HG03103 (cell line): Measurements from ENCODE around the gene C14orf119.

ENCODE experiments used
- ATAC-seq: cut with Tn5 transposase; IDR thresholded peaks from one replicate; pipeline ENCODE4 v1.9.1; 2021; ENCODE audit warnings: low read depth; ENCODE audit not compliant: unreplicated experiment

C14orf119 gene

DNA sequence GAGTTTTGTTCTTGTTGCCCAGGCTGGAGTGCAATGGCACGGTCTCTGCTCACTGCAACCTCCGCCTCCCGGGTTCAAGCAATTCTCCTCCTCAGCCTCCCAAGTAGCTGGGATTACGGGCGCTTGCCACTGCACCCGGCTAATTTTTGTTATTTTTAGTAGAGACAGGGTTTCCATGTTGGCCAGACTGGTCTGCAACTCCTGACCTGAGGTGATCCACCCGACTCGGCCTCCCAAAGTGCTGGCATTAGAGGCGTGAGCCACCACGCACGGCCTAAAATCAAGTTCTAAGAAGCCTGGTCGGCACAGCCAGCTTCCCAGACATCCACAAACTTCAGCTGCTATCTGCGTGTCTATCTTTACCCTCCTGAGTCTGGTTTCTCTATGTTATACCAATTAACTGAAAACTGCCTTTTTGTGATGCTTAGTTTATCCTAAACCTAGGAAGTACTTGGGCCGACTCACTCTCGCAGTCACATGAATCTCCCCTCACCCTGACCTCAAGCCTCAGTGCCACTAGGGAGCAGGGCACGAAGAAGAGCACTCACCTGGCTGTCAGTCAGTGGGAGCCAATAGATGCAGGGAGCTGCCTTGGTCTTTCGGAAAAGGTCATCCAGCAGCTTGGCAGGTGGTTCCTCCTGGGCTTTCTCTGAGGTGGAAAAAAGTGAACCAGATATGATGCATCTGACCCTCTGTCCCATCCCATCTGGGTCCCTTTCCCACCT is 34.6 kb upstream of the C14orf119 start:
- no peak for ATAC-seq

DNA sequence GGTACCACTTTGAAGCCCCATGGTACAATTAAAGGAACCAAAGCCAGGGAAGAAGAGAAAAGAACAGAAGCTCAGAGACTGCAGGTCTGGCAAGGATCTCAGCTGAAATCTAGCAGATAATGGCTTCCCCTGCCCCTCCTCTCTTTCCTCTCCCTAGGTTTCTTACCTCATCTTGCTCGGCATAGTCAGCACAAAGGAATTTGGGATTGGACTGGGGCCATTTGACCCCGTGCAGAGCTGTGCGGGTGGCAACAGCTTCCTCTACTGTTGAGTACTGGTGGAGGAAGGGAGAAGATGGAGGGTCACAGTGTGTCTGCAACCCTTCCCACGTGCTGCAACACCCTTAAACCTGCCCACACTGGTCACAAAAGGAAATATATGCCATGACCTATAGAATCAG is 33.3 kb upstream of the C14orf119 start:
- ATAC-seq: no peak

GRCh38 chr14:23063601-23064000 is 31.7 kb upstream of the C14orf119 start:
- ATAC-seq: no peak

GRCh38 chr14:23066368-23066767 is 28.9 kb upstream of the C14orf119 start:
- no peak for ATAC-seq

DNA sequence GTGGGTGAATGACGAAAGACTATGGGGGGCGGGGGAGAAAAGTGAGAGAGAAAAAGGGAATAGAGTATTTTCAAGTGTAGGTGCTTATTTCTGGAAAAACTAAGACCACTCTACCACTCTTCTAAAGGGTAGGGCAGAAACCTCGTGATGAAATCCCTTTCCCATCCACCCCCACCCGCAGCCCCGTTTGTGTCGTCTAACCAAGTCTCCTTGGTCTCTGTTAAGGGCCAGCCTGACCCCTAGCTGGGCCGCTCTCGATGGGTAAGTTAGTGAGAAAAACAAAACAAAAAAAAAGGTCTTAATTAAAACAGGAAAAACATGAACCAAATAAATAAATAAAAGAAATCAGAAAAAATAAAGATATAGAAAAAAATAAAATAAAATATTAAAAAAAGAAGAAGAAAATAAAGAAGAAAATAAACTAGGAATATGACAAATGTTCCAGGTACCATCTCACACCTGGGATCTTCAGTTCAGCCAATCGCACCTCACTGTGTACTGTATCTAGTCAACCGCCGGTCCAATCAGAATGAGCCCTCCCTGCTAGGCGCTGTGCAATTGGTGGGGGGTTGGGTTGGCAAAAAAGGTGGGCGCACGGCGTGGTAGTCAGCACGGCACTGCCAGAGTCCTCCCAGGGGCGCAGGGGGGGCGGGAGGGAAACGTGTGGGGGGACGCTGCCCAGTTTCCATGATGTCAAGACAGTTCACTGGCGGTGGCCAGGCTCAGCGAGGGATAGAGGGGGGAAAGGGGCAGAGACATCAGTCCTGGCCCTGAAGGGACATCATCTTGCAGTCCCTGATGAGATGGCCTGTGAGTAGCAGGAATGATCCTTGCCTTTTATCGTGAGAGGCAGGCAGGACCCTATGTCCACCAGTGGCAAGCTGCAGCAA is 28.2 kb upstream of the C14orf119 start:
- ATAC-seq: no peak

DNA sequence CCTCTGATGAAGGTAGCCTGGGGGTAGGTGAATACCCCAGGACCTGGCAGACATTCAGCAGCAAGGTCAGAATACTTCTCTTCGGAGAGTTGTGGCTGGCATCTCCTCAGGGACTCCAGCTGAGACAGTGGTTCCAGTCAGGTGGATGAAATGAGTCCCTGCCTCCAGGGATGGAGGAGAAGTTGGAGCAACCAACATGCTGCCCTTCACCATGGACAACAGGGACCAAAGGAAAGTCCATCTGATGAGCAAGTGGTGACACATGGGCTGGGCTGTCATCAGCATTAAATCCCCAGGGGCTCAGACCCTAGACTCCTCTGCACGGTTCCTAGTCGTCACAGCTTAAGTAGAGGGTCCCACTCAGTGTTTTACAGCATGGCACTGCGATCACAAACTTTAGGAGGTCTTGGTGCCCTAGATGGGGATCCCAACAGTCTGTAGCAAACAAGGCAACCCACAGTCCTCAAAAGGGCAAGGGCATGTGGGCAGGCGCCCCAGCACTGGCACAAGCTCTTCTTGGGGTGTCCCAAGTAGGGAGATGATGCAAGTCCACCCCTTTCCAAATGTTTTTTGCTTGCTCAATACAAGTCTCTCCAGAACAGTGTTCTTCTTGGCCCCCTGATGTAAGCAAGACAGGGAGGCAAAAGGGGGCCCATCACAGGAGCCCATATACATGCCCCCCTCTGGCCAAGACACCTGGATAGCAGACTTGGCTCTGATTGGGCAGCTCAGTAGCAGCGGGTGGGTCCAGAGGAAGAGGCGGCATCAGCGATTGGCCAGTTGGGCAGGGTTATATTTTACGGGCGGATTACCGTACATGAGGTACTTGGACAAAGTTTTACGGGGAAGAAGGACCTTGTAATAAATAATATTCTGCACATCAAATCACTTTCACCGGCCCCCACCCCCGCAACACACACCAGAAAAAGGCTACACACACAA is 27.2 kb upstream of the C14orf119 start:
- no peak for ATAC-seq

DNA sequence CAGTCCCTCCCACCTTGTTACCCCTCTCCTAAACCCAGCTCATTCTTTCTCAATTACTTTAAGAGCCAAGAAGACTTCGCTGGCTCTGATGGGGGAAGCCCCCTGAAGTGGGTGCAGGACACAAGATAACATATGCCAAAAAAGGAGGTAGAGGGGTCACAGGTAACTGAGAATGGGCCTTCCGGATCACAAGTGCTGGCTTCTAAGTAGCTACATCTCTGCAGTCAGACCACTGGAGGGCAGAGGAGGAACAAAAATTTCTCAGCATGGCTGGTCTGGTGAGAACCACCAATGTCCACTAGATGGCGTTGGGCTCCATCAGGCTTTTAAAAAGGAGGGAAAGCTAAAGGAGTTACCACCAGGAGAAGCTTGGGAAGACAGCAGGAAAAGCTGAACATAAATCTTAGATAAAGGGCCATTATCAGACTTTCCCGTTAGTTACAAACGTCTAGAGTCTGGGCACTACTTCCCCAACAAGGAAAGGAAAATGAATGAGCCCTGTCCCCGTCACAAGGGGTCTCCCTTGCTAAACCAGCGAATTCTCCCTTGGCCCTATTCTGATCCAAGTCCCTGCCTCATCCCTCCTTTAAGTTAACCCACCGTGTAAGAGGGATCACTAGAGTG is 26.4 kb upstream of the C14orf119 start:
- peak; percentile 65 for ATAC-seq

GRCh38 chr14:23069413-23069806 is 25.9 kb upstream of the C14orf119 start:
- no peak for ATAC-seq

- ATAC-seq: no peak
Measured at GRCh38 chr14:23070262-23071129, 24.8 kb upstream of the C14orf119 start.

- peak; percentile 89 for ATAC-seq
Measured at GRCh38 chr14:23071244-23071920, 23.9 kb upstream of the C14orf119 start.

GRCh38 chr14:23071921-23072539 is 23.3 kb upstream of the C14orf119 start:
- no peak for ATAC-seq

GRCh38 chr14:23074906-23075305 is 20.4 kb upstream of the C14orf119 start:
- ATAC-seq: no peak

DNA sequence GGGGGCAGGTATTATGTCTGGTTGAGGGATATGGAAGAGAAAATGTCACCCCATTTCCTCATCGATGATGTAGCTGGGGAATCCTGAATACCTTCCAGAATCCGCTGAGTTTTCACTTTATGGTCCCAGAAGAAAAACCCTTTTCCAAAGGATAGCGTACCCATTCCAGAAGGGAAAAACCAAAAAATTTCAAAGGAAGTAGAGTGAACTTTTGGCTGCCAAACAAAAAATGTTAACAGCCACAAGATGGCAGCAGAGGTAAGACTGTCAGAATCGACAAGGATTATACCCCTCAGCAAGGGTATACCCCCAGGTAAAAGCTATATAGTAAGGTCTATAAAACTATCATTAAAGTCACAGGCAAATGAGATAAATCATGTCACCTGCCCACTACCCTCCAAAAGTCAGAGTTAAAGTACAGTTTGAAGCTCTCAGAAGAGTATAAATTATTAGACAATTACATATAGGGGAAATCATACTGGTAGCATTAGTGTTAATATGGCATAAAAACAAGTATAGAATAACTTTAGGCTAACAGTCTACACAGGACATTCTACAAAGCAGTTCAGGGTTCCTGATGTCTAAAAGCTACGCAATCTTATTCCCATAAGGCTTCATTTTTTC is 18.4 kb upstream of the C14orf119 start:
- no peak for ATAC-seq

GRCh38 chr14:23077962-23078361 is 17.3 kb upstream of the C14orf119 start:
- no peak for ATAC-seq

- no peak for ATAC-seq
Measured at GRCh38 chr14:23078692-23079116, 16.6 kb upstream of the C14orf119 start.

DNA sequence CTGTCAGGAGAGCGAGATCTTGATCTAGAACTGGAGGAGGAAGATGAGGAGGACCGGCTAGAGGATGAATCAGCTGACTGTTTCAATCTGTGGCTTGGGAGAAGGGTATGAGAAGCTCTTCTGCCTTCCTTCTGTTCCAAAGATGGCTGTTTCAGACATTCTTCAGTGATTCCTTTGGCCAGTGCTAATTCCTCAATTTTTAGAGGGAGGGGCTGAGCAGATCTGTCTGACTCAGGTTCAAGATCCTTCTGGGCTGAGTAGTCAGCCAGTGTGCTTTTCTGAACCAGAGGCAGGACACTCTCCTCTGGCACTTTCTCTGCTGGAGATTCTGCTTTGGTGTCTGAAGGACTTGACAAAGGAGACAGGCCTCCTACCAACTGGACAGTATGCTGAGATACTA is 15.6 kb upstream of the C14orf119 start:
- no peak for ATAC-seq

- no peak for ATAC-seq
Measured at GRCh38 chr14:23080474-23080873, 14.8 kb upstream of the C14orf119 start.

GRCh38 chr14:23085458-23085857 is 9.8 kb upstream of the C14orf119 start:
- ATAC-seq: no peak
